OCI-LY1 (cell line): ENCODE measurements around the gene PDZRN4.

Experiments used
- H2AFZ ChIP-seq: fragments of 200-600 bp; sonication (generic), shearing (Covaris generic); 2 replicates; pipeline ENCODE4 v1.6.0; 2014; ENCODE audit warnings: antibody characterized with exemption, mild to moderate bottlenecking, low read length
- H3F3A ChIP-seq: fragments of 200-600 bp; sonication (generic), shearing (Covaris generic); 2 replicates; pipeline ENCODE4 v1.6.0; 2014; ENCODE audit warnings: mild to moderate bottlenecking, antibody characterized with exemption, low read length, moderate library complexity; ENCODE audit not compliant: insufficient read depth
- H3K27ac ChIP-seq: fragments of 200-600 bp; sonication (generic); 2 replicates; pipeline ENCODE4 v1.5.1; 2014; ENCODE audit warnings: low read length, mixed run types, mild to moderate bottlenecking, low read depth; ENCODE audit not compliant: poor library complexity, severe bottlenecking
- H3K27me3 ChIP-seq: fragments of 200-600 bp; sonication (generic); 2 replicates; pipeline ENCODE4 v1.6.0; 2014; ENCODE audit warnings: antibody characterized with exemption, mild to moderate bottlenecking, low read length, moderate library complexity; ENCODE audit not compliant: insufficient read depth
- H3K36me3 ChIP-seq: fragments of 200-600 bp; sonication (generic); 2 replicates; pipeline ENCODE4 v1.6.1; 2014; ENCODE audit warnings: mild to moderate bottlenecking, antibody characterized with exemption, low read length, moderate library complexity, mixed read lengths; ENCODE audit not compliant: insufficient read depth
- H3K4me1 ChIP-seq: fragments of 200-600 bp; sonication (generic); 2 replicates; pipeline ENCODE4 v1.5.1; 2014; ENCODE audit warnings: mild to moderate bottlenecking, low read length, moderate library complexity; ENCODE audit not compliant: insufficient read depth, severe bottlenecking
- H3K4me2 ChIP-seq: fragments of 200-600 bp; sonication (generic), shearing (Covaris generic); 2 replicates; pipeline ENCODE4 v1.6.1; 2014; ENCODE audit warnings: low read length
- H3K4me3 ChIP-seq: fragments of 200-600 bp; sonication (generic); 2 replicates; pipeline ENCODE4 v1.5.1; 2014; ENCODE audit warnings: low read length, low read depth, mild to moderate bottlenecking, mixed read lengths; ENCODE audit not compliant: poor library complexity, severe bottlenecking
- H3K79me2 ChIP-seq: fragments of 200-600 bp; shearing (Covaris generic); 2 replicates; pipeline ENCODE4 v1.6.1; 2016; ENCODE audit warnings: mixed run types, low read length, mixed read lengths; ENCODE audit not compliant: insufficient read depth
- H3K9ac ChIP-seq: fragments of 200-600 bp; sonication (generic), shearing (Covaris generic); 2 replicates; pipeline ENCODE4 v1.6.1; 2014; ENCODE audit warnings: mild to moderate bottlenecking, low read length, mixed read lengths
- H3K9me2 ChIP-seq: fragments of 200-600 bp; sonication (generic), shearing (Covaris generic); 2 replicates; pipeline ENCODE4 v1.6.1; 2014; ENCODE audit warnings: low read depth, mild to moderate bottlenecking, low read length, mixed read lengths
- H3K9me3 ChIP-seq: fragments of 200-600 bp; shearing (Covaris generic); 2 replicates; pipeline ENCODE4 v1.6.1; 2014; ENCODE audit warnings: low read length, mixed read lengths
- H4K20me1 ChIP-seq: fragments of 200-600 bp; sonication (generic), shearing (Covaris generic); 2 replicates; pipeline ENCODE4 v1.6.0; 2016; ENCODE audit warnings: mild to moderate bottlenecking, low read length; ENCODE audit not compliant: insufficient read depth
- EZH2 ChIP-seq: fragments of 200-600 bp; sonication (generic), shearing (Covaris generic); IDR thresholded peaks from 2 replicates; pipeline ENCODE4 v1.8.0; 2017; ENCODE audit warnings: borderline replicate concordance, mixed run types, mild to moderate bottlenecking, antibody characterized with exemption, low read length, moderate library complexity, mixed read lengths
- TF ChIP-seq, protein P1 (sequence below): fragments of 200-600 bp; sonication (generic), shearing (Covaris generic); IDR thresholded peaks from 2 replicates; pipeline ENCODE4 v1.5.1; 2017; ENCODE audit warnings: mild to moderate bottlenecking, antibody characterized with exemption, low read length, moderate library complexity, mixed read lengths

PDZRN4 gene

DNA sequence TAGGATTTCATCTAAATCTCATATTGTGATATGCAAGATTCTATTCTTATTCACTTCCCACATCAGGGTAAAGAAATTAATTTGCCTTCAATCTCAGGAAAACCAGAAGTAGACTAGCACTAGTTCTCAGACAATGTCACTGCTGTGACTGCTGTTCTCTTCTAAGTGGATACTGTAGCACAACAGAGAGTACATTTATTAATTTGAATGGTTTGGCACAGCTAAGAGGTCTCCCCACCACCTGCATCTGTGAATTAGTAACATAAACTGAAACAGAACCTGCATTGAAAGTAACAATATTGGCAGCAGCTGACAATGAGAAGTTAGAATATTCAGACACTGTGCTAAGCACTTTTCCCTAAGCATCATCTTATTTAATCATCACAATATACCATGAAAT is 253.1 kb downstream of the PDZRN4 start:
- no peak for TF ChIP-seq EZH2
- TF ChIP-seq, protein P1, sequence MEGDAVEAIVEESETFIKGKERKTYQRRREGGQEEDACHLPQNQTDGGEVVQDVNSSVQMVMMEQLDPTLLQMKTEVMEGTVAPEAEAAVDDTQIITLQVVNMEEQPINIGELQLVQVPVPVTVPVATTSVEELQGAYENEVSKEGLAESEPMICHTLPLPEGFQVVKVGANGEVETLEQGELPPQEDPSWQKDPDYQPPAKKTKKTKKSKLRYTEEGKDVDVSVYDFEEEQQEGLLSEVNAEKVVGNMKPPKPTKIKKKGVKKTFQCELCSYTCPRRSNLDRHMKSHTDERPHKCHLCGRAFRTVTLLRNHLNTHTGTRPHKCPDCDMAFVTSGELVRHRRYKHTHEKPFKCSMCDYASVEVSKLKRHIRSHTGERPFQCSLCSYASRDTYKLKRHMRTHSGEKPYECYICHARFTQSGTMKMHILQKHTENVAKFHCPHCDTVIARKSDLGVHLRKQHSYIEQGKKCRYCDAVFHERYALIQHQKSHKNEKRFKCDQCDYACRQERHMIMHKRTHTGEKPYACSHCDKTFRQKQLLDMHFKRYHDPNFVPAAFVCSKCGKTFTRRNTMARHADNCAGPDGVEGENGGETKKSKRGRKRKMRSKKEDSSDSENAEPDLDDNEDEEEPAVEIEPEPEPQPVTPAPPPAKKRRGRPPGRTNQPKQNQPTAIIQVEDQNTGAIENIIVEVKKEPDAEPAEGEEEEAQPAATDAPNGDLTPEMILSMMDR, result no peak
- H3K4me1 ChIP-seq, result no peaks in the 10 kb centered on the region
- no peaks in the 10 kb centered on the region for H3K27me3 ChIP-seq
- no peak overlapping the region for H3K9ac ChIP-seq
- no peaks in the 10 kb centered on the region for H3K36me3 ChIP-seq
- no peak overlapping the region for H3K27ac ChIP-seq
- H3K4me3 ChIP-seq, result no peak overlapping the region
- H2AFZ ChIP-seq, result no peak overlapping the region
- H3K4me2 ChIP-seq, result no peak overlapping the region
- no peaks in the 10 kb centered on the region for H4K20me1 ChIP-seq
- H3K9me2 ChIP-seq, result no peaks in the 10 kb centered on the region
- H3K9me3 ChIP-seq, result no peaks in the 10 kb centered on the region
- no peaks in the 10 kb centered on the region for H3K79me2 ChIP-seq
- H3F3A ChIP-seq, result no peaks in the 10 kb centered on the region

DNA sequence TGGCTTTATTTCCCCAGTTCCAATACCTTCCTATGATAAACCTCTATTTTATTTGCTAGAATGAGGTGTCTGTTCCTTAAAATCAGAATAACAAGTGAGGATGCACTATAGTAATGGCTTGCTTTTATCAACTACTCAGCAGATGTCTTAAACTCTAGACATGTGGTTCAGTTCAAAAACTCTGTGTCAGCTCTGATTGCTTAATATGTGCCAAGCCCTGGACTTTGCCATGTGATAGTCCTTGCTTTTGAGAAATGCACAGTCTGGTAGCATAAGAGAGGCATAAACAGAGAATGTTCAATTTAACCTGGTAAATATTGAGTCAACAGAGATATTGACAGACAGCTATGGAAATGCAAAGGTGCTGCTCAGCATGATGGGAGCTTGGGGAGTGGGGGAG is 254.8 kb downstream of the PDZRN4 start:
- H3K4me1 ChIP-seq, result no peaks in the 10 kb centered on the region
- H3K27ac ChIP-seq, result no peak overlapping the region
- H3F3A ChIP-seq, result no peaks in the 10 kb centered on the region
- H3K9me3 ChIP-seq, result no peaks in the 10 kb centered on the region
- no peaks in the 10 kb centered on the region for H3K79me2 ChIP-seq
- no peaks in the 10 kb centered on the region for H4K20me1 ChIP-seq
- H3K4me3 ChIP-seq, result no peak overlapping the region
- H3K27me3 ChIP-seq, result no peaks in the 10 kb centered on the region
- no peak overlapping the region for H3K4me2 ChIP-seq
- no peaks in the 10 kb centered on the region for H3K9me2 ChIP-seq
- H3K9ac ChIP-seq, result no peak overlapping the region
- TF ChIP-seq, protein P1, result no peak
- no peak for TF ChIP-seq EZH2
- H2AFZ ChIP-seq, result no peak overlapping the region
- no peaks in the 10 kb centered on the region for H3K36me3 ChIP-seq

DNA sequence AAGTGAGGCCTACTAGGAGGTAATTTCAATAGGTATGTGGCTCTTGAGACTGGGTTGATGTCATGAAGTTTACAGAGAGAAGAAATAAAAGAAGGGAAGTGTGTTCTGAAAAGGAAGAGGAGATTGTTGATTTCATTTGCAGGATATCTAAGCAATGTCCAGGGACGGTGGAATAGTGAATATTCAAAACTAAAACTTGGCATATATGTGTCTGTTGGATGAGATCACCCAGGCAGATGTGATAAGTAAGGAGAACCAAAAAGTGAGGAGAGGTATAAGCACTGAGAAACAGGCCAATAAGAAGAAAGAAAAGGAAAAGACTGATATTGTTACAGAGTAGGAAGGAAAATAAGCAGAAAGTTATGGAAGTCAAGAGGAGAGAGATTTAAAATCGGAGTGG is 255.6 kb downstream of the PDZRN4 start:
- Histone ChIP-seq H3K4me1 (no peaks in the 10 kb centered on the region), H3K9me2 (no peaks in the 10 kb centered on the region)

DNA sequence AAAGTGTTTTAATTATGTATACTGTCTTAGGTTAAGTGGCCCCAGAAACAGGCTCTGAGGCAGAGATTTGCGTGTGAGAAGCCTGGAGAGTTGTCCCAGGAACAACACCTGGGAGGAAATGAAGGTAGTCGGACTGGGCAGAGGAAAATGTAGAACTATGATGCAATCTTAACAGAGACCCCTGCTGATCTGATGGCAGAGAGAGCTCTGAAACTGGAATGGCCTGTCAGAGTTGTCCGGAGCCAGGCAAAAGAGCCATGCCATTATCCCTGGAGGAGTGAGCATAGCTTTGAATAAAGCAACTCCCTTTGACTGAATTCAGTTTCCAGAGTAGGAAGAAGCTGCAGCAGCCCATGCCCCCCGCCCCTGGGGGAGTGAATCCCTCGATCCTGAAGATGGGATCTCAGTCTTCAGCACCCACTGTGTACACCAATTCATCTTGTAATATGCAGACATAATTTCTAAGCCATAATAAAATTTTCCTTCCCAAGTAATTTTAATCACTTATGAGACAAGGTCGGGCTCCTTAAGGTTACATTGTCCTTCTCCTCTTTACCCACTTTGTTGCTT is 264.8 kb downstream of the PDZRN4 start:
- H2AFZ ChIP-seq, result no peak overlapping the region

More for the DNA sequence above, 255.6 kb downstream of the PDZRN4 start:
- H3K36me3 ChIP-seq, result no peaks in the 10 kb centered on the region
- H3K27me3 ChIP-seq, result no peaks in the 10 kb centered on the region
- H2AFZ ChIP-seq, result no peak overlapping the region
- no peaks in the 10 kb centered on the region for H4K20me1 ChIP-seq
- no peaks in the 10 kb centered on the region for H3K79me2 ChIP-seq
- H3K4me3 ChIP-seq, result no peak overlapping the region
- TF ChIP-seq EZH2, result no peak
- no peak overlapping the region for H3K9ac ChIP-seq
- no peak overlapping the region for H3K4me2 ChIP-seq
- no peak overlapping the region for H3K27ac ChIP-seq
- H3F3A ChIP-seq, result no peaks in the 10 kb centered on the region
- H3K9me3 ChIP-seq, result no peaks in the 10 kb centered on the region

More for the DNA sequence above, 264.8 kb downstream of the PDZRN4 start:
- Histone ChIP-seq H3K27me3 (no peaks in the 10 kb centered on the region), H3K79me2 (no peaks in the 10 kb centered on the region), H3K4me1 (no peaks in the 10 kb centered on the region), H3K9me3 (no peaks in the 10 kb centered on the region), H3K36me3 (no peaks in the 10 kb centered on the region), H3K27ac (no peak overlapping the region), H3K9ac (no peak overlapping the region), H4K20me1 (no peaks in the 10 kb centered on the region), H3F3A (no peaks in the 10 kb centered on the region), H3K9me2 (no peaks in the 10 kb centered on the region), H3K4me3 (no peak overlapping the region), H3K4me2 (no peak overlapping the region)
- TF ChIP-seq EZH2, result no peak
- TF ChIP-seq, protein P1, result no peak
